SK-N-SH (cell line): ENCODE measurements around the gene FRMPD4.
A peak's percentile ranks its signal among the peaks of the same experiment; 100 is the strongest.

Source experiments
- CTCF ChIP-seq: fragments of 200-600 bp; sonication (generic); IDR thresholded peaks from 2 replicates; pipeline ENCODE4 v1.6.1; 2017; ENCODE audit warnings: antibody characterized with exemption, mild to moderate bottlenecking, moderate library complexity
- EP300 ChIP-seq, 2 experiments: IDR thresholded peaks; 2 replicates each; pipeline versions ENCODE4 v1.4.0 to v1.6.1; 2012; ENCODE audit warnings: borderline replicate concordance in 1 of 2, low read depth in 1 of 2, low read length in 1 of 2
- GATA2 ChIP-seq: sonication (generic); formaldehyde crosslinking; IDR thresholded peaks from 2 replicates; pipeline ENCODE4 v1.5.0; 2020; ENCODE audit warnings: mild to moderate bottlenecking, missing genetic modification reagents
- USF2 ChIP-seq: fragments of 150-350 bp; IDR thresholded peaks from 2 replicates; pipeline ENCODE4 v1.6.1; 2017; ENCODE audit warnings: antibody characterized with exemption, low read length, low read depth, borderline replicate concordance

GRCh38 chrX:12702509-12703091, 564.3 kb downstream of the FRMPD4 start:
- TF ChIP-seq CTCF (peak; percentile 54), EP300 (IDR thresholded peaks at IDR 0.05; ENCODE audit: borderline replicate concordance in 1 of 2, low read depth in 1 of 2, low read length in 1 of 2) (no peak), GATA2 (CRISPR knock-in tag) (no peak), USF2 (no peak)
